OCI-M2 (cell line): Measurements from ENCODE around the gene ELAVL1.
"Not testable (repeated sequence)": the region's sequence is repeated elsewhere in the genome, so short reads cannot be mapped to it uniquely, and the experiment has no call there.

Experiments used
- DNase-seq: peaks from one replicate; lab custom pipeline; 2025; ENCODE audit not compliant: unreplicated experiment; lab: John Stamatoyannopoulos, UW

ELAVL1 gene

DNA sequence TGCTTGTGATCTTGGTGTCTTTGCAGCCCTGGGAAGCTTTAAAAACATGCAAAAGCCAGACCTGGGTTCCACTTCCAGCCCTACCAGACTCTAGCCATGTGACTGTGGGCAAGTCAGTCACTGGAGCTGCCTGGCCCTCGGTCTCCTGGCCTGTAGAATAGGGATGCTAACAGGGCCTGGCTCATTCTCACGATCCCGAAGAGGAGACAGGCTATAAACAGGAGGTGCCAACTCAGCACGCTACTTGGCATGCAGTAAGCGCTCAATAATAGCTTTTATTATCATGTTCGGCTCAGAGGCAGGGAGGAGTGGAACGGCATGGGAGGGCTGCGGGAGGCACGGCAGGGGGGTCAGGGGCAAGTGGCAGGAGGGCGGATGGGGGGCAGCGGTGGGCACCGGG, 81.2 kb downstream of the ELAVL1 start:
- DNase-seq: no peak

DNA sequence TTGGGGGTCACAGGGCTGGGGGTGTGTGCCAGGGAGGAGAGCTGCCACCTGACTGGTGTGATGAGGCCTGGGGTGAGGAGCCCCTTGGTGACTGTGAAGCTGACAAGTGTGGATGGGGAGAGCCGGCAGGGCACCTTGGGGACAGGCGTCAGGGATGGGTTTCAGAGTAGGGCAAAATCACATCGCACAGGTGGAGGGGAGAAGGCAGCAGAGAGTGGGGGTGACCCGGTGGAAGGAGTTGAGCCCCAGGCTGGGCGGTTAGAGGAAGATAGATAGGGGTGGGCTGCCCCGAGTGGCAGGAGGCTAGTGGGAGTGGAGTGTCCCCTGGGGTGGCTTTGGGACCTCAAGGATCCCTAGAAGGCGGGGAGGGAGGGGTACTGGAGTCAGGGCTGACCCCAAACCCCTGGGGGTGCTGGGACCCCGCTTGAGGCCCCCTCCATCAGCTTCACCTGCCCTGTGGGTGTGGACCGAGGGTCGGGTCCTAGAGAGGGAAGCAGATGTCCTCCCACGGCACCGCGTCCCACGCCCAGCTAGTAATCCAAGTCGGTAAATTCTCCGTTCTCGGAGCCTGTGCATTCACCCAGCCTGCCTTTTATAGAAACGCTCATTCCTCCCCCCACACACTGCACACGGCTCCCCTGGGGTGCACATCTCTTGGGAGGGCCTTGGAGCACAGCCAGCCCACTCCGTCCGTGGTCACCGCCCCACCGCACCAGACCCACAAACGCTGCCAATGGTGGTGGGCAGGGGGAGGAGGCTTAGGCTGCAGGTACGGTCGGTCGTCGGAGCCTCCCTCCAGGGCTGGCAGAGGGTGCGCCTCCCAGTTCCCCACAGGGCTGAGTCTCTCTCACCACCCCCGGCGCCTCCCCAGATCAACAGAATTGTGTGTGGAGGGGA, 81.9 kb downstream of the ELAVL1 start:
- DNase-seq: no peak

DNA sequence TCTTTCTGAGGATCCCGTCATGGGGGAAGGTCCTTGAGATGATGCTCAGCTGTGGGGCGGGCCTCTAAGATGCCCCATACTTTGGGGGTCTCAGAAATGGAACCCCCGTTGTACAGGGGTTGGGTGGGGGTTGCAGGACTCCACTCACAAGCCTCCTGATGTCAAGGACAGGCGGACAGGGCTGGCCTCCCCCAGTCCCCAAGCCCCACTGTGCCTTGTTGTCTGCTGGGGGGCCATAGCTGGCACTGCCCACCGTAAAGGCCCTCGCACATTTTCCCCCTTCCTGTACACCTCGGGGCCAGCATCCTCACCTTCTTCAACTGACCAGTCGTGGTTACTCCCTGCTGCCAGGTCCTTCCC, 82.6 kb downstream of the ELAVL1 start:
- no peak for DNase-seq

DNA sequence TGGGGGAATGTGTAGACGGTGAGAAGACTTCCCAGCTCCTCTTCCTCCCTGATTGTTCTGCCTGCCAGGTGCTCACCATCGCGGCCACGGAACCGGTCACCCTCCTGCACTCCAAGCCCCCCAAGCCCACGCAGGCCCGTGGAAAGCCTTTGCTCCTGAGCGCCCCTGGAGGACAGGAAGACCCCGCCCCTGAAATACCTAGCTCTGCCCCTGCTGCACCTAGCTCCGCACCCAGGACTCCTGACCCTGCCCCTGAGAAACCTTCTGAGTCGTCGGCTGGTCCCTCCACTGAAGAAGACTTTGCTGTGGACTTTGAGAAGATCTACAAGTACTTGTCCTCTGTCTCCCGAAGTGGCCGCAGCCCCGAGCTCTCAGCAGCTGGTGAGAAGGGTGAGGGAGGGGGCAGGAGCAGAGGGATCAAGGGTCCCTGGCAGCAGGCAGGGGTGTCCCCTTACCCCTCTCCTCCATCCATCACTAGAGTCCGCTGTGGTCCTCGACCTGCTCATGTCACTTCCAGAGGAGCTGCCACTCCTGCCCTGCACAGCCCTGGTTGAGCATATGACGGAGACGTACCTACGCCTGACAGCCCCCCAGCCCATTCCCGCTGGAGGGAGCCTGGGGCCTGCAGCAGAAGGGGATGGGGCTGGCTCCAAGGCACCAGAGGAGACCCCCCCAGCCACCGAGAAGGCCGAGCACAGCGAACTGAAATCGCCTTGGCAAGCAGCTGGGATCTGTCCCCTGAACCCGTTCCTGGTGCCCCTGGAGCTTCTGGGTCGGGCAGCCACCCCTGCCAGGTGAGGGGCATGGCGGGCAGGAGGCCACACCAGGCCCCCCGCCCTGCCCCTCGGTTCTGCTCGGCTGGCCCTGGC, 83.2 kb downstream of the ELAVL1 start:
- no peak for DNase-seq

DNA sequence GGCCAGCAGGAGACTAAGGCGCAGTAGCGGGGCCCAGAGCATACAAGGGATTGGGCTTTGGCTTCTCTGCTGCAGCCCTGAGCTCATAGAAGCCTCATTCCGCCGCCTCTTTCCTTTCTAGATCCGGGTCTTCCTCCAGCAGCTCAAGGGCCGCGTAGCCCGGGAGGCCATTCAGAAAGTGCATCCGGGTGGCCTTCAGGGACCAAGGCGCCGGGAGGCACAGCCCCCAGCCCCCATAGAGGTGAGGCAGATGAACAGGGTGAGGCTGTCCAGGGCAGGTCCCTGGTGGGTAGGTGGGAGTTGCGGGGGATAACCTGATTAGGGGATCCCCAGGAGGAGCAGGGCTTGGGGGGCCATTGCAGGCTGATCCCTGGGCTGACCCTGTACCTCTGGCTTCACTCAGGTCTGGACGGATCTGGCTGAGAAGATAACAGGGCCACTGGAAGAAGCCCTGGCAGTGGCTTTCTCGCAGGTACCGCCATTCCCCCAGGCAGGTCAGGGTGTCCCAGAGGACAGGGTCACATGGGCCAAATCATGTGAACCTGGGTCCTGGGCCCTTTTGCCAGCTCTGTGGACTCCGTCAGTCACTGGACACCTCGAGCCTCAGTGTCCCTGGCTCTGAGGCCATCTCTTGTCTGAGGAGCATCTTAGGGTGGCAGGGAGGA, 84.0 kb downstream of the ELAVL1 start:
- no peak for DNase-seq

DNA sequence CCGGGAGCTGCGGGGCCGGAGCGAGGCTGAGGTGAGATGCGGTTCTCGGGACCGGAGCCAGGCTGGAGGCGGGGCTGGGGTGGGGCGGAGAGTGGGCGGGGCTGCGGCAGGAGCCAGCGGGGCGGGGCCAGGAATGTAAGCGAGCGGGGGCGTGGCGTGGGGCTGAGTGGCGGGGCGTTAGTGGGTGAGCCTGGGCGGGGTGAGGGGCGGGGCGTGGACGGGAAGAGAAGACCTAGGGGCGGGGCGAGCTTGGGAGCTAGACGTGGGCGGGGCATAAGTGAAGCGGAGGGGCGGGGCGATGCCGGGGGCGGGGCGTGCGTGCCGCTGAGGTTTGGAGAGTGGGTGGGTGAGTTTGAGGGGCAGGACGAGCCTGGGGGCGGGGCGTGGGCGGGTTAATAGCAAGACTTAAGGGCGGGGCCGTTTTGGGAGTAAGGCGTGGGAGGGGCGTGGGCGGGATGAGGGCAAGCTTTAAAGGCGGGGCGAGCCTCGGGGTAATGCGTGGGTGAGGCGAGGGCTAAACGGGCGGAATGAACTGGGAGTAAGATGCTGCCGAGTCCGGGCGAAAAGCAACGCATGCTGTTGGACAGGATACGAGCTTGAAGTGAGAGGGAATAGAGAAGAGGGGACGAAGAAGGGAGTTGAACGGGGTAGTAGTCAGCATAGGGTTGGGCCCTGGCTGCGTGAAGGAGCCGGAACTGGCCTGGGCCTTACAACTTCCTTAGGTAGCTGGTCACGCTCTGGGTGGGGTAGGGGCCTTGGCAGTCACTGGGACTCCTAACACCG, 84.7 kb downstream of the ELAVL1 start:
- DNase-seq: peak; percentile 91

DNA sequence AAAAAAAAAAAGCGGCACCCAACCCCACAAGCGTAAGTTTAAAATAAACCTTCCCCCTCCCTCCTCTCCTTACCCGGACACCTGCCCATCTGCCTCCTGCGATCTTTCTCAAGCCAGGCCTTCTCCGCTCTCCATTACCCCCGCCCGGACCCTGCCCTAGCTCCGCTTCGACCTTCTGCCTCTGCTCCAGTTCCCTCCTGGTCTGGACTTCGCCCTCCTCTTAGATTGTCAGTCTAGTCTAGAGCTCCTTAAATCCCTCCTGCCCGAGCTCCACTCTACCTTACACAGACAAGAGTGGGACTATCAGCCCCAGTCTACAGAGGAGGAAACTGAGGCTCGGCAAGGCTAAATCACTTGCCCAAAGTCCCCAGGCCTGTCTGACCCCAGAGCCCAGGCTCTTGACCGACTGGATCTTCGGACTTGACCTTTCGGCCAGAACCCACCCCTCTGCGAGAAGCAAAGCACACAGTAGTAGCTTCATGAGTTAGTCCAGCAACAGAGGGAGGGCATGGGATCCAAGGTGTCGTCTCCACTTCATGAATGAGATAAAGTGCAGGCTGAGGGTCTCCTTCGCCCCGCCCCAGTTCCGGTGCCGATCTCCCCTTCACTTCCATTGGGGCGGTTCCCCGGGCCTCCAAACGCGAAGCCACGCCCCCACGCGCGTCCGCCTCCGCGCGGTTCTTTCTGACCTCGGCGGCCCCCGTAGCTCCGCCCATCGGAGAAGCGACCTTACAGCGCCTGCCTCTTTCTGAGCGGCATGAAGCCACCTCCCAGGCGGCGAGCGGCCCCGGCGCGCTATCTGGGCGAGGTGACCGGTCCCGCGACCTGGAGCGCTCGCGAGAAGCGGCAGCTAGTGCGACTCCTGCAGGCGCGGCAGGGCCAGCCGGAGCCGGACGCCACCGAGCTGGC, 85.6 kb downstream of the ELAVL1 start, which contains the start of gene SNAPC2:
SNAPC2 (plus strand) TSS at position 729 of the 909 bp plus-strand sequence; CDS start at position 758, 29 bp downstream.
- DNase-seq: no peak

DNA sequence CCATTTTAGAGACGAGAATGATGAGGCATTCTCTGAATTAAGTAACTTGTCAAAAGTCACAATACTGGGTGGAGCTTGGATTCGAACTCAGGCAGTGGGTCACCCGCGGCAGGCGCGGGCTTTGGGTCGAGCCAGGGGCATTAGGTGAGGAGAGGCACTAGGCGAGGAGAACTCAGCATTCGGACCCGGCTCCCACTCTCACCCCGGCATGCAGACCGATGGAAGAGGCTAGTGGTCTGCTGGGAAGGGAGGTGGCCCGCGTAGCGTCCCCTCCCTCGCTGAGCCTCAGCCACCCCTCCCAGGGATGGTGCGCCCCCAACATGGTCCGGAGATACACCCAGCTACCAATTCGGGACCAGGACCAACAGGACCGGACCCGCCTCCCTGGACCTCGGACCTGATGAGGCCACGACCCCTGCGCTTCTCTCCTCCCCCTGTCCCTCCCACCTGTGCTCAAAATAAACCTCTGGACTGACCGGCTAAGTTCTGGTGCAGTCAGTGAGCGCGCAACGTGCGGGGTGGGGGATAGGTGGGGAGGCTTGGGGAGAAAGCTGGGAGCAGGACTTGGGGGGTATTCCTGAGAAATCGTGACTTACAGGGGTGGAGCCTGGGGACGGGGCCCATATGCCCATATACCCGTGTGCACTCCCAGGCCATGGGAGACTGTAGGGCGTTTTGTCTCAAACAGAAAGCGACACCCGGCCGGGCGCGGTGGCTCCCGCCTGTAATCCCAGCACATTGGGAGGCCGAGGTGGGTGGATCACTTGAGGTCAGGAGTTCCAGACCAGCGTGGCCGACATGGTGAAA, 86.6 kb downstream of the ELAVL1 start:
- DNase-seq: no peak

DNA sequence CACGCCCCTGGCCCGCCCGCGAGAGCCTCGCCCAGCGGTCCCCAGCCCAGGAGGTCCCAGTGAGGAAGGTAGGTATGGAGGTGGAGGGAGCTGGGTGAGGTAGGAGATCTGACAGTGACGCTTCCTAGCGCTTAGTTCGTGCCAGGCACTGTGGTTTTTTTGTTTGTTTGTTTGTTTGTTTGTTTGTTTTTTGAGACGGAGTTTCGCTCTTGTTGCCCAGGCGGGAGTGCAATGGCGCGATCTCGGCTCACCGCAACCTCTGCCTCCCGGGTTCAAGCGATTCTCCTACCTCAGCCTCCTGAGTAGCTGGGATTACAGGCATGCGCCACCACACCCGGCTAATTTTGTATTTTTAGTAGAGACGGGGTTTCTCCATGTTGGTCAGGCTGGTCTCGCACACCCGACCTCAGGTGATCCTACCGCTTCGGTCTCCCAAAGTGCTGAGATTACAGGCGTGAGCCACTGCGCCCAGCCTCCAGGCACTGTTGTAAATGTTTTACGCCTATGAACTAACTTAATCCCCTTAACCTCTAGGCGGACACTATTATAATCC, 87.3 kb downstream of the ELAVL1 start:
- DNase-seq: not testable (repeated sequence)

DNA sequence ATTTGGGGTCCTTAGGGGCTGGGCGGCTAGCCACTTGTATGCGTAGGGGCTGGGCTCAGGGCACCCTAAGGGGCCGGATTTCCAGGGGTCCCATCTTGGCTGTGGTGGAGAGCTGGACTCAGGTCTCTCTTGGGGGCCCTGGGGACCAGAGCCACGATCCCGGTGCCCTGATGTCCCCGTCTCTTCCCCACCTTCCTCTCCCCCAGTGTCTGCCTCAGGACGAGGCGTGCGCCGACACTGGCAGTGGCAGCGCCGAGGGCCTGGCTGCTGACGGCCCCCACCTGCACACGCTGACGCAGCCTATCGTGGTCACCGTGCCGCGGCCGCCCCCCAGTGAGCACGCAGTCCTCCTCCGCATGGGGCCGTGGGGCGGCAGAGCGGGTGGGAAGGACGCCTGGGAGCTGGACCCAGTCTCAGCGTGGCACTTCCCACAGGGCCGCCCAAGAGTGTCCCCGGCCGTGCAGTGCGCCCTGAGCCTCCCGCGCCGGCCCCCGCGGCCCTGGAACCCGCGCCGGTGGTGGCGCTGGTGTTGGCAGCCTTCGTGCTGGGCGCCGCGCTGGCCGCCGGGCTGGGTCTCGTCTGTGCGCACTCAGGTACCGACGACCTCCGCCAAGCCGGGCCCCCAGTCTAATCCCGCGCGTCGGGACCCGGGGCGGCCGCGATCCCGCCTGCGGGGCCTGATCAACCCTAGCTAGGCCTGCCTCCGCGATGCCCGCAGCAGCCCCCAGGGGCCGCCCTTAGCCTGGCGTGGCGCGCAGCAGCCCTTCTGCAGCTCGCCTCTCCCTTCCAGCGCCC, 88.0 kb downstream of the ELAVL1 start:
- DNase-seq: no peak

DNA sequence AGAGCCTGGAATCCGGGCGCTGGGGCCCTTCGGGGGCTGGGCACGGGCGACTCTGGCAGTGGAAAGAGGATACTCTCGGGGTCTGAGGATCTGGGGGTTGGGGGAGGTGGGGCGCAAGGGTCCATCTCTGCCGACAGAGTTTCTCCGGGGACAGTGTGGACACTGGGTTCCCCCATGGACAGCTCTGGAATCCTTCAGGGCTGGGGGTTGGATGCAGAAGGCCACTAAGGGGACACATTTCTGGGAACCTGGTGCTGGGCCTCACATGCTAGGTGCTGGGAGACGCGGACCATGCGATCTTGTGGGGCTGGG, 88.5 kb downstream of the ELAVL1 start:
- DNase-seq: no peak

DNA sequence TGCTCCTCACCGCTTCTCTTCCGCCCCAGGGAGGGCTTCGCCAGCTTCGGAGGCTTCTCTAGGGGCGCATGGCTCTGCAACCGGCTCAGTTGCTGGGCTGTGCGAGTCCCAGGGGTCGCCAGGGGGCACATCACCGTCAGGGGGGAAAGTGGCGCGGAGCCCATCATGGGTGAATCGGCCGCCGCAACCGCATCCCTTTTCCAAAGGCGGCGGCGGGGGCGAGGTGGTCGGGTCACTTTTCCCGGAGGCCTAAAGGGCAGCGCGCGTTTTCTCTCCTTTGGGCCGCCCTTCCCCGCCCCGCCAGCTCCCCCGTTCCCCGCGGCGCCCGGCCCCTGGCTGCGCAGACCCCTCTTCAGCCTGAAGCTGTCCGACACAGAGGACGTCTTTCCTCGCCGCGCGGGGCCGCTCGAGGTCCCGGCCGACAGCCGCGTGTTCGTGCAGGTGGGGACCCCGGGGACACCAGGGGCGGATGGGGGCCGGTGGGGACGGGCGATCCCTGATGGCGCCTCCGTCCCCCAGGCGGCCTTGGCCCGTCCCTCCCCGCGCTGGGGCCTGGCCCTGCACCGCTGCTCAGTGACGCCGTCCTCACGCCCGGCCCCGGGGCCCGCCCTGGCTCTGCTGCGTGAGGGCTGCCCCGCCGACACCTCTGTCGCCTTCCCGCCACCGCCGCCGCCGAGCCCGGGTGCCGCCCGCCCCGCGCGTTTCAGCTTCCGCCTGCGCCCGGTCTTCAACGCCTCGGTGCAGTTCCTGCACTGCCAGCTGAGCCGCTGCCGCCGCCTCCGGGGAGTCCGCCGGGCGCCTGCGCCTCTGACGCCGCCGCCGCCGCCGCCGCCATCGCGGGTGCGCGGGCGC, 89.1 kb downstream of the ELAVL1 start:
- DNase-seq: no peak

DNA sequence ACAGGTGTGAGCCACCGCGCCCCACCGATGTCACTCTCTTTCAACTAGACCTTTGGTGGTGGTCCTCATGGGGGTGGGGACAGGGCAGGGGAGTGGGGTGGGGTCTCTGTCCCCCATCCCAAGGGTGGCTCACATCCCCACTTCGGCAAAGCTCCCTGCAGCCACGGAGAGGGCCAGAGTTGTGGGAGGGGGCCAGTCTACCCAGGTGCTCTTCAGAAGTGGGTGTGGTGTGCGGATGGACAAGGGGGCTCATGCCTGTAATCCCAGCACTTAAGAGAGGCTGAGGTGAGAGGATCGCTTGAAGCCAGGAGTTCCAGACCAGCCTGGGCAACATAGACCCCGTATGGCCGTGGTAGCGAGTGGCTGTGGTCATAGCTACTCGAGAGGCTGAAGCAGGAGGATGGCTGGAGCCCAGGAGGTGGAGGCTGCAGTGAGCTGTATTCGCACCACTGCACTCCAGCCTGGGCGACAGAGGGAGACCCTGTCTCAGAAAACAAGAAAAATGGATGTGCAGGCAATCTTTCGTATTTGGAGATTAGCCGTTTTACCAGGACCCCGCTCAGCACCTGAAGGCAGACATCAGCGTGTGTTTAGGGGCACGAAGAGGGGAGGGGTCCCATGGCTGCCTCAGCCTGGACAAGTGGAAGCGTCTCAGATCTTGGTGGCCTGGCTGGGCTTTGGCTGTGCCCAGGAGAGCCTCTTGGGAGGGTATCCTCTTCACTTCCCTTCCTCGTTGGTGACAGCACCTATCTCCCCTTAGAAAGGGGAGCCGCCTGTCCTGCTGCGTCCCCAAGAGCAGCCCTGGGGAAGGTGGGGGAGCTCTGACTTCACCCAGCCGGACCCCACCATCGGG, 90.0 kb downstream of the ELAVL1 start:
- DNase-seq: no peak

DNA sequence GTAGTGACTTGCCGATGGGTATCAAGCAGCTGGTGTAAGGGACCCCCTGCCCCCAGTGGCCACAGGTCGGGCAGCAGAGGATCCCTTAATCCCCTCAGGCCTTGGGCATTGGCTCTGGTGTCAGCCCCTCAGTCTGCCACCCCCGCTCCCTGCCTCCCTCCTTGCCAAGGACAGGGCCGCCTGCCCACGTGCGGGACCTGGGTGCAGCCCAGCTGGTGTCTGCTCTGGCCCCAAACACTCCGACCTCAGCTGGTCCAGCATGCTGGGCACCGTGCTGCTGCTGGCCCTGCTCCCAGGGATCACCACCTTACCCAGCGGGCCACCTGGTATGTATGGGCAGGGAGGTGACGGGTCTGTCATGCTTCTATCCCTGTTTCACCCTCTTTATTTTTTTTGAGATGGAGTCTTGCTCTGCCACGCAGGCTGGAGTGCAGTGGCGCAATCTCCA, 90.8 kb downstream of the ELAVL1 start, which contains the start of gene TGFBR3L:
TGFBR3L (plus strand) TSS at position 233 of the 448 bp plus-strand sequence.
- no peak for DNase-seq

DNA sequence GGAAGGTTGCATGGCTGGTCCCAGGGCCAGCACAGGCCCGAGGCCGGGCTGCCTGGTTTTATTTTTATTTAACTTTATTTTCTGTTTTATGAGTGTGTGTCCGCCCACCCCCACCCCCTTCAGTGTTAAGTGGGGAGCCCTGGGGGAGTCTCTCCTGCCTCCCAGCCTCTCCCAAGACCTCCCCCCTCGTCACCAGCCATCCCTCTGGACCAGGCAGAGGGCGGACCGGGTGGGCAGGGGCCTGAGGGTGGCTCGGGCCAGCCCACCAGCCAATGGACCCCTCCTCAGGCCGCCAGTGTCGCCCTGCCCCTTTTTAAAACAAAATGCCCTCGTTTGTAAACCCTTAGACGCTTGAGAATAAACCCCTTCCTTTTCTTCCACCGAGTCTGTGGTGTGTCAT, 91.3 kb downstream of the ELAVL1 start:
- no peak for DNase-seq

DNA sequence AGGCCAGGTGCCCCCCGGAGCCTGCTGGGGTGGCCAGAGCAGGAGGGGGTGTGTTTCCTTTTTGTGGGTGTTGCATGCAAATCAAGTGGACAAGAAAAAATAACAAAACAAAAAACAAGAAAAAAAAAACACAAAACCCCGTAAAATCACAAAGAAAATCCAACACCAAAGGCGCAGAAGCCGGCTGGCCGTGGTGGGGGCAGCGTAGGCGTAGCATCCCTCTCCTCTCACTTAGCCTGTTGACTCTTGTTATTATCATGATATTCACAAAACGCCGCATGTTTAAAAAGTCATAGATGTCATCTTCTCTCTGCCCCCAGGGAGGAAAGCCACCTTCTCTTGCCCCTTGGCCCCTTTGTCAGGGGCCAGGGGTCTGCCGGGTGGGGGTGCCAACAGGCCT, 91.8 kb downstream of the ELAVL1 start:
- no peak for DNase-seq
